Calu3 (cell line): ENCODE data around the gene SMPD3. TPM values are rescaled to one million over a fixed set of nuclear protein-coding genes. Genes with fewer than 3 reads are reported as not detected.

Experiments
- BruUV-seq: library from RNA; stranded (reverse); fragments of 400-500 nt; replicated peaks from 2 replicates; lab custom pipeline; 2021; lab: Mats Ljungman, UMichigan
- CTCF ChIA-PET: fragments of 300-600 bp; sonication (Branson Sonifier 250); formaldehyde crosslinking; loops from one replicate; lab custom pipeline; 2022; ENCODE audit warnings: antibody characterized with exemption; lab: Charles Lee
- DNase-seq: peaks from one replicate; pipeline ENCODE4 v3.0.0; 2022
- H3K27ac Mint-ChIP-seq: one replicate; pipeline ENCODE4 v1.8.0; 2022; ENCODE audit warnings: mixed read lengths; ENCODE audit not compliant: unreplicated experiment
- H3K27me3 Mint-ChIP-seq: one replicate; pipeline ENCODE4 v1.8.0; 2022; ENCODE audit warnings: mixed read lengths; ENCODE audit not compliant: unreplicated experiment
- H3K36me3 Mint-ChIP-seq: one replicate; pipeline ENCODE4 v1.8.0; 2022; ENCODE audit warnings: mild to moderate bottlenecking, moderate library complexity, mixed read lengths; ENCODE audit not compliant: insufficient read depth, unreplicated experiment
- H3K4me1 Mint-ChIP-seq: one replicate; pipeline ENCODE4 v1.8.0; 2022; ENCODE audit warnings: mild to moderate bottlenecking, low read depth, mixed read lengths; ENCODE audit not compliant: unreplicated experiment
- H3K4me3 Mint-ChIP-seq: one replicate; pipeline ENCODE4 v1.8.0; 2022; ENCODE audit warnings: mild to moderate bottlenecking, low read depth, moderate library complexity, mixed read lengths; ENCODE audit not compliant: unreplicated experiment
- H3K9me3 Mint-ChIP-seq: one replicate; pipeline ENCODE4 v1.8.0; 2022; ENCODE audit warnings: low read depth, mixed read lengths; ENCODE audit not compliant: unreplicated experiment
- CTCF ChIP-seq: fragments of 200-600 bp; IDR thresholded peaks from one replicate; pipeline ENCODE4 v1.8.0; 2022; ENCODE audit warnings: antibody characterized with exemption; ENCODE audit not compliant: unreplicated experiment
- intact Hi-C: fragments of 100-400 bp; cut with micrococcal nuclease; formaldehyde crosslinking; loops from one replicate; pipeline ENCODE4 v1.10.0; 2022; ENCODE audit not compliant: unreplicated experiment
- total RNA-seq: library from RNA; stranded (reverse); gene quantifications from 2 replicates; pipeline ENCODE4 v1.2.3, GENCODE V29; 2022

Gene SMPD3
- total RNA-seq, 1 experiment from 2014 or later: 0.42 TPM

- DNase-seq: no peak
- H3K27ac Mint-ChIP-seq: peak overlapping the region; percentile 44
- no peaks in the 10 kb centered on the region for H3K27me3 Mint-ChIP-seq
- BruUV-seq: no TSS peak
- peaks cover 3% of the 10 kb centered on the region for H3K9me3 Mint-ChIP-seq
- CTCF ChIA-PET: no interaction called here
- TF ChIP-seq CTCF: no peak
- H3K4me3 Mint-ChIP-seq: no peak overlapping the region
- peaks cover 7% of the 10 kb centered on the region for H3K36me3 Mint-ChIP-seq
- H3K4me1 Mint-ChIP-seq: peaks cover 25% of the 10 kb centered on the region
- intact Hi-C loops: no loop called here
These were observed 42.0 kb upstream of the SMPD3 start for GRCh38 chr16:68490358-68490757.

- Mint-ChIP-seq H3K27me3 (no peaks in the 10 kb centered on the region), H3K27ac (no peak overlapping the region), H3K36me3 (peaks cover 3% of the 10 kb centered on the region), H3K4me1 (peaks cover 25% of the 10 kb centered on the region), H3K4me3 (no peak overlapping the region), H3K9me3 (no peaks in the 10 kb centered on the region)
- CTCF ChIA-PET: no interaction called here
- intact Hi-C loops: no loop called here
- no peak for DNase-seq
- BruUV-seq: no TSS peak
- no peak for TF ChIP-seq CTCF
These were observed 40.2 kb upstream of the SMPD3 start for GRCh38 chr16:68488554-68488953.

GRCh38 chr16:68487669-68488068, 39.4 kb upstream of the SMPD3 start:
- TF ChIP-seq CTCF: no peak
- CTCF ChIA-PET: no interaction called here
- DNase-seq: no peak
- no peaks in the 10 kb centered on the region for H3K9me3 Mint-ChIP-seq
- intact Hi-C loops: no loop called here
- peaks cover 3% of the 10 kb centered on the region for H3K36me3 Mint-ChIP-seq
- H3K27me3 Mint-ChIP-seq: no peaks in the 10 kb centered on the region
- no peak overlapping the region for H3K27ac Mint-ChIP-seq
- peaks cover 25% of the 10 kb centered on the region for H3K4me1 Mint-ChIP-seq
- H3K4me3 Mint-ChIP-seq: no peak overlapping the region
- BruUV-seq: no TSS peak

- intact Hi-C loops: no loop called here
These were observed 38.9 kb upstream of the SMPD3 start for GRCh38 chr16:68487203-68487514.

More at GRCh38 chr16:68487203-68487514, 38.9 kb upstream of the SMPD3 start:
- Mint-ChIP-seq H3K4me3 (no peak overlapping the region), H3K36me3 (peaks cover under 1% of the 10 kb centered on the region), H3K27me3 (no peaks in the 10 kb centered on the region), H3K4me1 (peaks cover 25% of the 10 kb centered on the region), H3K27ac (no peak overlapping the region), H3K9me3 (peaks cover 3% of the 10 kb centered on the region)
- no TSS peak for BruUV-seq
- CTCF ChIA-PET: interaction anchor here (0.9 kb wide), 1 partner anchor 18 kb away, joined by 4 read pairs; no protein-coding TSS in a partner anchor
- TF ChIP-seq CTCF: no peak
- DNase-seq: no peak
